ENCODE measurements around the gene ZNF423. TPM values are rescaled to one million over a fixed set of nuclear protein-coding genes. Genes with fewer than 3 reads are reported as not detected.

The ZNF423 gene
- total and polyA plus RNA-seq, 2 experiments from 2014 or later: 14.9 to 41.8 TPM

DNA sequence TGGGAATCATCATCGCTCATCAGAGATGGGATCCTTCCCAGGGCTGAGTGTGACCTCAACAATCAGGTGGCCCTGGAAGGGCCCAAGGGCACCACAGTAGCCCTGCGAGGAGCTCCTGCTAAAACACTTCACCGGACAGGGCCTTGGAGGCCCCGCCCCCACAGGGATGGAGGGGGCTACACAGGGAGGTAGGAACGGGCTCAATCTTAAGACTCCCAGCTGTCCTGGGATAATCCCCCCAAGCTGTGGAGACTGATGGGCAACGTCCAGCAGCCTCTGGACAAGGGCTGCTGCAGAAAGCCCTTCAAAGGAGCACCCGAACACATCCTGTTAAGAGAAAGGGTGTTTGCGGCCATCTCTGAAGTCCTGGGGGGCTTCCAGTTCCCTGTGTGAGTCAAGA lies 60.4 kb downstream of the ZNF423 start:
- H3K36me3 ChIP-seq (ENCODE audit: insufficient read depth): no peaks in the 10 kb centered on the region
- Mint-ChIP-seq H3K27ac (no peak overlapping the region), H3K4me3 (no peak overlapping the region), H3K4me1 (peaks cover 58% of the 10 kb centered on the region), H3K27me3 (ENCODE audit: insufficient read depth, low read depth, poor library complexity) (peaks cover 19% of the 10 kb centered on the region), H3K36me3 (ENCODE audit: low read depth) (no peaks in the 10 kb centered on the region; the same call in 2 of the 3 replicates), H3K9me3 (no peaks in the 10 kb centered on the region)
- H3K4me3 ChIP-seq: no peak overlapping the region
- no peak for TF ChIP-seq POLR2AphosphoS5 (IDR thresholded peaks at IDR 0.05; ENCODE audit: low read depth)
- no peak for TF ChIP-seq JUNB (IDR thresholded peaks at IDR 0.05; ENCODE audit: unreplicated experiment)
- no peak for TF ChIP-seq ETS1 (IDR thresholded peaks at IDR 0.05)
- H3K79me2 ChIP-seq (replicated peaks; ENCODE audit: insufficient read depth): peaks cover 26% of the 10 kb centered on the region
- no peaks in the 10 kb centered on the region for H3K9me2 ChIP-seq (ENCODE audit: insufficient read depth)
- DNase-seq (ENCODE audit: low spot score) (no peak), ATAC-seq (peak; percentile 20)
- H3K27ac ChIP-seq (ENCODE audit: low read depth): 0 out of 2 replicates have a peak overlapping the region, but pooled peaks have one; percentile 45
- peaks cover 3% of the 10 kb centered on the region; the same call in 1 of the 2 replicates for H3F3A ChIP-seq (replicated peaks; ENCODE audit: low read depth)
- H4K20me1 ChIP-seq (replicated peaks; ENCODE audit: insufficient read depth): no peaks in the 10 kb centered on the region; the same call in none of the 2 replicates
- H3K27me3 ChIP-seq (ENCODE audit: insufficient read depth): no peaks in the 10 kb centered on the region
- H2AFZ ChIP-seq: no peak overlapping the region
- peaks cover 14% of the 10 kb centered on the region for H3K4me1 ChIP-seq (ENCODE audit: insufficient read depth)
- no peak overlapping the region for H3K4me2 ChIP-seq

- Mint-ChIP-seq H3K9me3 (no peaks in the 10 kb centered on the region; the same call in 2 of the 3 replicates), H3K4me3 (no peak overlapping the region), H3K27me3 (ENCODE audit: insufficient read depth, low read depth, poor library complexity) (peaks cover 19% of the 10 kb centered on the region), H3K27ac (0 out of 2 replicates have a peak overlapping the region, but pooled peaks have one; percentile 59), H3K36me3 (ENCODE audit: low read depth) (peaks cover 1% of the 10 kb centered on the region; the same call in 2 of the 3 replicates), H3K4me1 (peaks cover 59% of the 10 kb centered on the region)
- ATAC-seq (no peak), DNase-seq (ENCODE audit: low spot score) (no peak)
- H3K9me2 ChIP-seq (ENCODE audit: insufficient read depth): no peaks in the 10 kb centered on the region
- H3K4me2 ChIP-seq: no peak overlapping the region
- H3F3A ChIP-seq (replicated peaks; ENCODE audit: low read depth): no peaks in the 10 kb centered on the region
- H3K4me1 ChIP-seq (ENCODE audit: insufficient read depth): peaks cover 9% of the 10 kb centered on the region; the same call in 1 of the 2 replicates
- no peak overlapping the region for H2AFZ ChIP-seq
- H3K36me3 ChIP-seq (ENCODE audit: insufficient read depth): no peaks in the 10 kb centered on the region
- no peaks in the 10 kb centered on the region; the same call in none of the 2 replicates for H4K20me1 ChIP-seq (replicated peaks; ENCODE audit: insufficient read depth)
- H3K4me3 ChIP-seq: no peak overlapping the region
- H3K79me2 ChIP-seq (replicated peaks; ENCODE audit: insufficient read depth): peaks cover 25% of the 10 kb centered on the region
- no peaks in the 10 kb centered on the region for H3K27me3 ChIP-seq (ENCODE audit: insufficient read depth)
- no peak overlapping the region for H3K27ac ChIP-seq (ENCODE audit: low read depth)
- TF ChIP-seq NANOG (IDR thresholded peaks at IDR 0.05; ENCODE audit: borderline replicate concordance) (no peak), ETS1 (IDR thresholded peaks at IDR 0.05) (no peak), EZH2phosphoT487 (IDR thresholded peaks at IDR 0.05; ENCODE audit: unreplicated experiment) (no peak), ZNF114 (CRISPR knock-in tag; IDR thresholded peaks at IDR 0.05) (no peak), POLR2AphosphoS5 (IDR thresholded peaks at IDR 0.05; ENCODE audit: low read depth) (no peak), ZNF331 (CRISPR knock-in tag; IDR thresholded peaks at IDR 0.05; ENCODE audit: low read depth) (no peak), STAT1 (IDR thresholded peaks at IDR 0.05; ENCODE audit: unreplicated experiment) (no peak), EZH2 (IDR thresholded peaks at IDR 0.05; ENCODE audit: low read depth, unreplicated experiment) (no peak), JUNB (IDR thresholded peaks at IDR 0.05; ENCODE audit: unreplicated experiment) (no peak)
- TF ChIP-seq, protein P1, sequence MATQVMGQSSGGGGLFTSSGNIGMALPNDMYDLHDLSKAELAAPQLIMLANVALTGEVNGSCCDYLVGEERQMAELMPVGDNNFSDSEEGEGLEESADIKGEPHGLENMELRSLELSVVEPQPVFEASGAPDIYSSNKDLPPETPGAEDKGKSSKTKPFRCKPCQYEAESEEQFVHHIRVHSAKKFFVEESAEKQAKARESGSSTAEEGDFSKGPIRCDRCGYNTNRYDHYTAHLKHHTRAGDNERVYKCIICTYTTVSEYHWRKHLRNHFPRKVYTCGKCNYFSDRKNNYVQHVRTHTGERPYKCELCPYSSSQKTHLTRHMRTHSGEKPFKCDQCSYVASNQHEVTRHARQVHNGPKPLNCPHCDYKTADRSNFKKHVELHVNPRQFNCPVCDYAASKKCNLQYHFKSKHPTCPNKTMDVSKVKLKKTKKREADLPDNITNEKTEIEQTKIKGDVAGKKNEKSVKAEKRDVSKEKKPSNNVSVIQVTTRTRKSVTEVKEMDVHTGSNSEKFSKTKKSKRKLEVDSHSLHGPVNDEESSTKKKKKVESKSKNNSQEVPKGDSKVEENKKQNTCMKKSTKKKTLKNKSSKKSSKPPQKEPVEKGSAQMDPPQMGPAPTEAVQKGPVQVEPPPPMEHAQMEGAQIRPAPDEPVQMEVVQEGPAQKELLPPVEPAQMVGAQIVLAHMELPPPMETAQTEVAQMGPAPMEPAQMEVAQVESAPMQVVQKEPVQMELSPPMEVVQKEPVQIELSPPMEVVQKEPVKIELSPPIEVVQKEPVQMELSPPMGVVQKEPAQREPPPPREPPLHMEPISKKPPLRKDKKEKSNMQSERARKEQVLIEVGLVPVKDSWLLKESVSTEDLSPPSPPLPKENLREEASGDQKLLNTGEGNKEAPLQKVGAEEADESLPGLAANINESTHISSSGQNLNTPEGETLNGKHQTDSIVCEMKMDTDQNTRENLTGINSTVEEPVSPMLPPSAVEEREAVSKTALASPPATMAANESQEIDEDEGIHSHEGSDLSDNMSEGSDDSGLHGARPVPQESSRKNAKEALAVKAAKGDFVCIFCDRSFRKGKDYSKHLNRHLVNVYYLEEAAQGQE (IDR thresholded peaks at IDR 0.05; ENCODE audit: unreplicated experiment): no peak
- TF ChIP-seq, protein P2, sequence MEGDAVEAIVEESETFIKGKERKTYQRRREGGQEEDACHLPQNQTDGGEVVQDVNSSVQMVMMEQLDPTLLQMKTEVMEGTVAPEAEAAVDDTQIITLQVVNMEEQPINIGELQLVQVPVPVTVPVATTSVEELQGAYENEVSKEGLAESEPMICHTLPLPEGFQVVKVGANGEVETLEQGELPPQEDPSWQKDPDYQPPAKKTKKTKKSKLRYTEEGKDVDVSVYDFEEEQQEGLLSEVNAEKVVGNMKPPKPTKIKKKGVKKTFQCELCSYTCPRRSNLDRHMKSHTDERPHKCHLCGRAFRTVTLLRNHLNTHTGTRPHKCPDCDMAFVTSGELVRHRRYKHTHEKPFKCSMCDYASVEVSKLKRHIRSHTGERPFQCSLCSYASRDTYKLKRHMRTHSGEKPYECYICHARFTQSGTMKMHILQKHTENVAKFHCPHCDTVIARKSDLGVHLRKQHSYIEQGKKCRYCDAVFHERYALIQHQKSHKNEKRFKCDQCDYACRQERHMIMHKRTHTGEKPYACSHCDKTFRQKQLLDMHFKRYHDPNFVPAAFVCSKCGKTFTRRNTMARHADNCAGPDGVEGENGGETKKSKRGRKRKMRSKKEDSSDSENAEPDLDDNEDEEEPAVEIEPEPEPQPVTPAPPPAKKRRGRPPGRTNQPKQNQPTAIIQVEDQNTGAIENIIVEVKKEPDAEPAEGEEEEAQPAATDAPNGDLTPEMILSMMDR (conservative IDR thresholded peaks at IDR 0.05; ENCODE audit: low read depth in 2 of 2): no peak
These were observed 62.7 kb downstream of the ZNF423 start for GRCh38 chr16:49793244-49793643.
